ENCODE measurements around the gene ARFRP1.
"Not testable (repeated sequence)": the region's sequence is repeated elsewhere in the genome, so short reads cannot be mapped to it uniquely, and the experiment has no call there.

- TF ChIP-seq CTCF (IDR thresholded peaks at IDR 0.05 in 4 of 5, conservative IDR thresholded peaks at IDR 0.05 in 1 of 5); POLR2A (IDR thresholded peaks at IDR 0.05): not testable (repeated sequence)
Observed at GRCh38 chr20:63722967-63723622, 15.3 kb upstream of the ARFRP1 start.

Data from gastrocnemius medialis (tissue), 4 donors.